ENCODE data around the gene FNIP2.

GRCh38 chr4:158818560-158819140, 49.8 kb downstream of the FNIP2 start:
- no peak for TF ChIP-seq EP300 (conservative IDR thresholded peaks at IDR 0.05; ENCODE audit: poor library complexity, severe bottlenecking)
- no peak for TF ChIP-seq CTCF (IDR thresholded peaks at IDR 0.05; ENCODE audit: poor library complexity, severe bottlenecking)

Data from neural cell (in vitro differentiated cells).